Fibroblast of the aortic adventitia (primary cell): ENCODE measurements around the gene FAT1. TPM values are rescaled to one million over a fixed set of nuclear protein-coding genes. Genes with fewer than 3 reads are reported as not detected.

Experiments
- DNase-seq: peaks from one replicate; pipeline ENCODE4 v3.0.0-alpha.2; 2010; ENCODE audit warnings: low read depth
- H3K4me3 ChIP-seq: 2 replicates; pipeline ENCODE4 v1.5.1; 2011; ENCODE audit warnings: low read depth, mild to moderate bottlenecking, control low read depth, low read length, moderate library complexity
- CTCF ChIP-seq: IDR thresholded peaks from 2 replicates; pipeline ENCODE4 v1.5.1; 2011; ENCODE audit warnings: mild to moderate bottlenecking, low read length, control low read depth, inconsistent platforms; ENCODE audit not compliant: insufficient read depth
- total RNA-seq: library from RNA; depleted of rRNA; stranded (reverse); fragments of >200 nt; gene quantifications from 2 replicates; pipeline ENCODE4 v1.2.3, GENCODE V29; 2012; ENCODE audit warnings: low replicate concordance

The FAT1 gene
- total RNA-seq, 1 donor: 114 TPM

DNA sequence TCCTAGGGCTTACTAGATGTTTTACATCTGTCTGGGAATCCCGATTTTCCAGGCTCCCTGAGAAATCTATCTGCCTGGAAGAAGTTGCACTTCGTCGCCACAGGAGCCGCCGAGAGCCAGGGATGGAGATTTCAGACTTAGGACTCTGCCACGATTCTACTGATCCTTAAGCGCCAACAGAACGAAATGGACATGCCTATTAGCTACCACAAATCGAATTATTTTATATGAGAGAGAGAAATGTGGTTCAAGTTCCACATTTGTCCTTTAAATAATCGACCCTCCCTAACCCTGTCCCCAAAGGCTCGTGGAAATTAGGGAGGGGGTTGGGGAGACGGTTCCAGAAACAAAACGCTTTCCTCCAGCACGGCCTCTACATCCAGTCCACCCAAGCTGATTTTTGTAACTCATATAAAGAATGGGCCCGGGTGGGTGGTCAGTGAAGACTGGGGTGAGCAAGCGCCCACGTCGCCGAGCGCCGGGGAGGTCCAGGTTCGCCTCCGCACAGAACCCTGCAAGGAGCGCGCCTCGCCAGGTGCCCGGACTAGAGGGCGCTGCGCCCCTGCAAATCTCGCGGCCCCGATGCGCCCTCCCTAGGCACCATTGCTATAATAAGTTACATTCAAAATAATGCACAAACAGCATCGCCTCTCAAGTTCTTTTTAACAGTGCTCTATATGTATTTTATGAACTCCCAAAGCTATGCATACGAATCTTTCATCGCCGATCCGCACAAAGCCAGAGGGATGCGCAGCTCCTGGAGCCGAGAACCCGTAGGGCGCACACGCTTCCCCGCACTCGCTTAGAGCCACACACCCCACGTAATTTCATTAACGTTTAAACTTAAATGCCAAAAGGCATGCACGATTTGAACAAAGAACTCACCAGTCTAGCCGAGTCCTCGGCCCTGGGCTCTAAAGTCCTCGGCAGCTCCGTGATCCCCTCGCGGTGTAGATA, 2.1 kb upstream of the FAT1 start:
- peak; percentile 61 for TF ChIP-seq CTCF
- peak; percentile 81 for DNase-seq
- H3K4me3 ChIP-seq: peak overlapping the region; percentile 83

GRCh38 chr4:186724864-186725468, 1.3 kb upstream of the FAT1 start:
- peak; percentile 31 for DNase-seq
- TF ChIP-seq CTCF: no peak
- peak overlapping the region; percentile 83 for H3K4me3 ChIP-seq

DNA sequence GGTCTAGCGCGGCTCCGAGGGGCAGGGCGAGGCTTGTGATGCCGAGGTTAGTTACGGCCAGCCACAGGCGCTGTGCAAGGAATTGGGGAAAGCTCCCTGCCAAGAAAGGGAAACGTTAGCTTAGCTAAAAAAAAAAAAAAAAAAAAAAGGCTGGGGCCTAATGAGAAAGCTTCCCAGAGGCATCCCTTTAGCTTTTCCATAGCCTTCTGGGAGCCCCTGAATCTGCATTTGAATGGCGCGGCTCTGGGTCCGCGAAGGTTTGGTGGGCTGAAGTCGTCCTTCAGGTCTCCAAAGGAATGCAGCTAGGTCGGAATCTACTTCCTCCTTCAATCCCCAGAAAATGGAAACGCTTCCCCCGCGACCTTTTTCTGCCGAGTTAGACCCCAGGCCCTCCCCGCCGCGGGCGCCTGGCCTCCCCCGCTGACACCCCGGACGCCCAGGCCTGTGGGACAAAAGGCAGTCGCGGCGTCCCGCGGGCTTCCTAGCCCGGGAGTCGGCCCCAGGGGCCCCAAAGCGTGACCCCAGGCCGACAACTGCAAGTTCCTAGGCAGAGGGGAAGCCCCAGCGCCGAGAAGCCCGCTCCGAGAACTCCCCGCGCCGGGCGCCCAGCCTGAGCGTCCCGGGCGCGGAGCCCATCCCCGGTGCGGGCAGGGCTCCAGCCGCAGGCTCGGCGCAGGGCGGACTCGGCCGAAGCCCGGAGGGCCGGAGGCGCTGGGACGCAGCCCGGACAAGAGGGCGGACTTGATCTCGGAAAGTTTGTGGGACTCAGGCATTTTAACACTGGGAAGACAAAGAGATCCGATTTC, 605 bp upstream of the FAT1 start:
- peak; percentile 74 for DNase-seq
- TF ChIP-seq CTCF: no peak
- peak overlapping the region; percentile 83 for H3K4me3 ChIP-seq

DNA sequence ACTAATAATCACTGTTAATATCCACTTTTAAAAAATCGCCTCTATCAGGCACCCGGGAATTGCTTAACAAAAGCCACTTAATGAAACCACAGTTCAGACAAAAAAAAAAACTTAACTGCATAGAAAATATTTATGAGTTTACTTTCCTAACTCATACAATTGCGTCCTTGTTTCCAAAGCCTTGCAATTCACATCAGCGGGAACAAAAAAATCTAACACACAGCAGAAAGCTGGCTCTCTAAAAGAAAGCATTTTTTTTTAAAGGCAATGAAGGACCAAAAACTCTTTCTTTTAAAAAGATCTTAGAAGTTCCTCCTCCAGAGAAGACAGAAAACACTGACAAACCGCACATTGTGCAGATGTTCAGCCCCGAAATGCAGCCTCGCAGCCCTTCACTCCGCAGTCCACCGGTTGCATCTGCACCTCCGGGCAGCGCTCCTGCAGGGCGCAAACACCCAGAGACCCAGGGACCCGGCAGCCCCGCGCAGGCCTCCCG, 812 bp downstream of the FAT1 start:
- peak; percentile 52 for DNase-seq
- TF ChIP-seq CTCF: no peak
- H3K4me3 ChIP-seq: peak overlapping the region; percentile 83

DNA sequence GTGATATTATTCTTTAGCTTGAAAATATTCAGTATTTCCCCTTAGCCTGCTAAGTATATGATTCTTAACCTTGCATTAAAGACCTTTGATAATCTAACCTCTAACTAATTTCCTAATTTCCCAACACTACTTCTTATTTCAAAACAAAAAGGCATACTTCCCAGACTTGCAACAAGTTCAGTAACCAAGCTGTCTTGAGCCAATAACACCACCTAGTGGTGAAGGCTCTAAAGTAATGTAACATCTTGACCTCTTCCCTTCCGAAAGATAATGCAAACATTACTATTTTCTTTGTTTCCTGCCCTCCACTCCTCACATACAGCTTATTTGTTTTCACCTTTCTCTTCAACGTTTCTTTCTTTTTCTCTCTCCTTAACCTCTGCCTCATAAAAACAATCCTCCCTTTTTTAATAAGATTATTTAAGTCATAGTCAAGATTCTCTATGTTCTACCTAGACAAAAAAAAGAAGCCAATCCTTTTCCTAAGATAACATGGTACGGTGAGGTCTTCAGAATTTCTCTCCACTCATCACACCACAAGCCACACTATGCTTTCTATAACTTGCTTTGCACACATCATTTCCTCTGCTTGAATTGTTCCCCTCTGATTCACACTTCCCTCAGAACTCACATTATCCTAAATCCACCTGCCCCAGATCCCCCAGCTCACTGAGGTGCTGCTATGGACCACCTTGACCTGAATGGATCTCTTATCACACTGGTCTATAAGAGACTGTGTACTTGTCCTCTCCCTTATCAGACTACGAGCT, 3.5 kb downstream of the FAT1 start:
- peak; percentile 64 for DNase-seq
- H3K4me3 ChIP-seq: no peak overlapping the region
- TF ChIP-seq CTCF: peak; percentile 52

DNA sequence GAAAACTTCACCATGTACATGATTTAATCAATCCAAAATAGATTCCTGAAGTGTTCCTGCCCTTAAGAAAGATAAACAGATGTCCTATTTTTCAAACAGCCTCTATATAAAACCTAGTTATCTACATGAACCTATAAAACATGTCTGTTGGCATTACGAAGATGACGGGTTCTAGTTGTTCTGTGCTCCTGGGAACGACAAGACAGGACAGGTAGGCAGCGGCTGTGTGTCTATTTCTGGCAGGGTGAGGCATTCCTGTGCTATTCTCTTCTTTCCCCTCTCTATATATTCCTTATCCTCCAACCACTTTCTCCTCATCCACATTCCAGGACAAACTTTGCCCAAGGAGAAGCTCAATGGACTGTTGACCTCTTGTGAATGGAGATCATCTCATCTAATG, 6.1 kb downstream of the FAT1 start:
- no peak for TF ChIP-seq CTCF
- H3K4me3 ChIP-seq: no peak overlapping the region
- DNase-seq: no peak
